HG02981 (cell line): Measurements from ENCODE around the gene PHPT1.
"Not testable (repeated sequence)": the region's sequence is repeated elsewhere in the genome, so short reads cannot be mapped to it uniquely, and the experiment has no call there.

ENCODE experiments used
- ATAC-seq: cut with Tn5 transposase; IDR thresholded peaks from one replicate; pipeline ENCODE4 v1.9.1; 2021; ENCODE audit warnings: mild to moderate bottlenecking, moderate library complexity; ENCODE audit not compliant: unreplicated experiment

The PHPT1 gene

DNA sequence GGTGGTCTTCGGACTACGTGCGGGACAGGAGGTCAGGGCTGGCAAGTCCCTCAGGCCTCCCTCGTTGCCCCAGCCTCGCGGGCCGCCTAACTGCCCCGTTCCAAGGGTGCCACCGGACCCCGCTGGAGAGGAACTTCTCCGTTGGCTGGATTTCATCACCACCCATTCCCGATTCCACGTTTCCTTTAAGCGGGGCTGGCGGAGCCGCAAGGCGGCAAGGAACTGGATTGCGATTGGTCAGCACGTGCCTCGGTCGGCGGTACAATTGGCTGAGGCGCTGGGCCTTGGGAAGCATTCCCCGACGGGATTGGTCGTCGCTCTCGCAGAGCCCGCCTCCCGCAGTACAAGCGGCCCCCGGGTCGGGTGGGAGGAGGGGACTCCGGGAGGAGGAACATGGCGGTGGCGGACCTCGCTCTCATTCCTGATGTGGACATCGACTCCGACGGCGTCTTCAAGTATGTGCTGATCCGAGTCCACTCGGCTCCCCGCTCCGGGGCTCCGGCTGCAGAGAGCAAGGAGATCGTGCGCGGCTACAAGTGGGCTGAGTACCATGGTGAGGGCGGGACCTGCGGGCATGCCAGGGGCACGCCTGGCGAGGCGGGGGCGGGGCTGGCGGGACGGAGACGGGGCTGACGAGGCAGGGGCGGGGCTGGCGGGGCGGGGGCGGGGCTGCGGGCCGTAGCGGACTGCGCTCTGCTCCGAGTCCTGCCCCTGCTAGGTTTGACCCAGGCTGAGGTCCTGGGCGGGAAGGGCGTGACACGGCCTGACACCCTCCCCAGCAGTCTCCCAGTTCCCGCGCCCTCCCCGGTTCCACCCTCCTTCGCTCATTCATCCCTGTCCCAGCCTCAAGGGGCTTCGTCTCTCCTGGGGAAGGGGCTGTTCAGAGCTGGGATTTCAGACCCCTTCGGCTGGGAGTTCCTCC, at the start of gene PHPT1:
PHPT1 (plus strand) TSS at position 372 of the 922 bp plus-strand sequence; CDS start at position 394, 22 bp downstream.
- peak; percentile 73 for ATAC-seq

DNA sequence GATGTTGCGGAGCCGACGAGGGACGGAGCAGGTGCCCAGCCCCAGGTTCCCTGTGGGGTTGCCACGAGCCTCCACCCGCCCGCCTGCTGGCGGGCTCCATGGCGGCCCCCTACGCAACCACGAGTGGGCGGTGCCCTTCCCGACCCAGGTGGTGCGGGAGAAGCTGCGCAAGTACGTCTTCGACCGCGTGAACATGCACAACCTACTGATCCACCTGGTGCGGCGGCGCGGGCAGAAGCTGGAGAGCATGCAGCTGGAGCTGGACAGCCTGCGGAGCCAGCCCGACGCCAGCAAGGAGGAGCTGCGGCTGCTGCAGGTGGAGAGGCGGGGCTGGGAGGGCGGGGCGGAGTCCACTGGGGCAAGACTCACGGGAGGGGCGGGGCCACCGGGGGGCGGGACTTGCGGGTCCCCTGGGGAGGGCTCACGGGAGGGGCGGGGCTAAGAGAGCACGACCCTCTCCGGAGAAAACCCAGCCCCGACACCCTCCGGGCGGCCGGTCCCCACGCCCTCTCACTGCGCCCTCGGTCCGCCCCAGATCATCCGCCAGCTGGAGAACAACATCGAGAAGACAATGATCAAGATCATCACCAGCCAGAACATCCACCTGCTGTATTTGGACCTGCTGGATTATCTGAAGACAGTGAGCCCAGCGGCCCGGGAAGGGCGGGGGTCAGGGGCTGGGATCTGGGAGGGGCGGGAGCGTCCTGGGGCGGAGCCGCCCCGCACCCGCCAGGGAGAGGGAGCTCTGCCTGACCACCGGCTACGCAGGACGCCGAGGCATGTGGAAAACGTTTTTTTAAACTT, 49.2 kb upstream of the PHPT1 start:
- ATAC-seq: no peak

DNA sequence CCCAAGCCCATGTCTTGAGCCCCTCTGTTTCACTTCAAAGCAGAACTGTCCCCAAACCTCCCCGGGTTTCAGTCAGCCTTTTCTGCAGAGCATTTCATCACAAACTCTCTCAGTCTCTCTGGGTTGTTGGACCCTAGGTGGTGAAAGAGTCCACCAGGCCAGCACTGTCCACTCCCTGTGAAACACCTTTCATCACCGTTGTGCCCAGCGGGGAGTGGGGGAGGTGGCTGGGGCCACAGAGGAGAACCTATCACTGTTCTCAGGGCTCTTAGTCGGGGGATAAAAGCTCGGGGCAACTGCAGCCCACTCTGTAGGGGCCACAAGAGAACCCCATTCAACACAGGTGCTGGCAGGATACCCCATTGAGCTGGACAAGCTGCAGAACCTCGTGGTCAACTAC, 46.9 kb upstream of the PHPT1 start:
- no peak for ATAC-seq

DNA sequence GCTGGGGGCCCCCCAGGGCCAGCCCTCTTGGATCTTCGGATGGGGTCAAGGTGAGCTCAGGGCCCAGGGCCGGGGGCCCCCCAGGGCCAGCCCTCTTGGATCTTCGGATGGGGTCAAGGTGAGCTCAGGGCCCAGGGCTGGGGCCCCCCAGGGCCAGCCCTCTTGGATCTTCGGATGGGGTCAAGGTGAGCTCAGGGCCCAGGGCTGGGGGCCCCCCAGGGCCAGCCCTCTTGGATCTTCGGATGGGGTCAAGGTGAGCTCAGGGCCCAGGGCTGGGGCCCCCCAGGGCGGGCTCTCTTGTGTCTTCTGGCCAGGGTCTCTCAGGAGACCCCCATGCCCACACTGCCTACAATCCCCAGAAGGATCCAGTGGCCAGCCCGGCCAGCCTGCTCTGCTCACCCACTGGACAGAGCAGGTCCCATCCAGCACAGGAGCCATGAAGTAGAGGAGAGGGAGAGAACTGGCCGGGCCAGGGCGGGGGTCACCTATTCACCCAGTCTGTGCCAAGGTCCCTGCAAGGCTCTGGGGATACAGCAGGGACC, 46.1 kb upstream of the PHPT1 start:
- ATAC-seq: not testable (repeated sequence)

DNA sequence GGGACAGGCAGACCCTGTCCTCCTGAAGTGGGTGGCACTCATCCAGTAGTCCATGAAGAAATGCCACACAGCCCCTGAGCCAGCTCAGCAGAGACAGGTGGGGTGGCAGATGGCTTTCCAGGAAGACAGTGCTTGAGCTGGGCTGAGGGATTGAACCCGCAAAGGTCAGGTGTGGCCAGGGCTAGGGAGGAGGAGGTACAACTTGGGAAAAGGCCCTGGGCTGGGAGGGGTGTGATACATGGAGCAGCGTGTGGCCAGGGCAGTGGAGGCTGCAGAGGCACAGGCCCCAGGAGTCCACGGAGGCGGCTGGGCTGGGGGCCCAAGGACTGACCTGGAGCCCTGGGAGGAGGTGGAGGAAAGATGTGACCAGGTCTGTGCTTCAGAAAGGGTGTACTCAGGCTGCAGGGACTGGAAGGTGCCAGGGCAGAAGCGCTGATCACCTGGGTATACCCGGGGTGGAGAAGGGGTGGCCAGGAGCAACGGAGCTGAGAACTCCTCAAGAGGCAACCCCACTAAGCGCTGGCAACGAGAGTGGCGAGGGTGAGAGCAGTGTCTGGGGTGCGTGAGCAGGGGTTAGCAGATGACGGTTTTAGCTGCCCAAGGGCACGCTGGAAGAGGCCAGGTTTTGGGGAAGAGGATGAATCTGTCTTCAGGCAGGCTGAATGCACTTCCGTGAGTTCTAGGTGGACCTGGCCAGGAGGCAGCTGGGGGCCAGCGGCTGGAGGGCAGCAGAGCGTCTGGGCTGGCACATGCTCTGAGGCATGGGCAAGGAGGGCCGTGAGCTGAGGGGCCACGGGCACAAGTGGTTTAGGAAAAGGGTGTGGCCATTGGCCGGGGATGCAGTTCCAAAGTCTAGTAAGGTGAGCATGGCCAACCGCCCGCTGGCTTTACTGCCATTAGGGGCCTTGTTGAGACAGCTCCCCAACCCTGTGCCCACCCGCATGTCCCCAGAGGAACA, 45.4 kb upstream of the PHPT1 start:
- ATAC-seq: no peak

DNA sequence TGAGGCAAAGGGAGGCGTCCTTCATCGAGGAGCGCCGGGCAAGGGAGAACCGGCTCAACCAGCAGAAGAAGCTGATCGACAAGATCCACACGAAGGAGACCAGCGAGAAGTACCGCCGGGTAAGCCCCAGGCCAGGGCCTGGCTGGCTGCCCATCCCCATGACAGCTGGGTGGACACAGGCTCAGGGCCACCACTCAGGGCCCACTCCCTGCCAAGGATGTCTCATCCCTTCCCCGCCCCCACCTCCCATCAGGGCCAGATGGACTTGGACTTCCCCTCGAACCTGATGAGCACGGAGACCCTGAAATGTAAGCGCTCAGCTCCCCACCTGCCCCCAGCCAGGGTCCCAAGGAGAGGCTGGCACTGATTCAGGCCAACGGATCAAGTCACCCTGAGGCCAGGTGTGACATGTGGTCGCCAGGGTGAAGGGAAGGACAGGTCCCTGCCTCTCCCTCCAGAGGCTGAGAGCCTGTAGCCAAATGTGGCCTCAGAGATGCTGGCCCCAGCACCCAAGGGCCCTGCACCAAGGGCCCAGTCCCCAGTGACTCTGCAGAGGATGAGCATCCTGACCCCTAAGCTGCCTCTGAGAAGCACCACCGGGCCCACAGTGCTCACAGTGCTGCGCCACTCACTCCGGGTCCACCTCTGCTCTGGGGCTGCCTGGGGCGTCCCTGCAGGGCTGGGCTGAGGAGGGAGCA, 44.6 kb upstream of the PHPT1 start:
- no peak for ATAC-seq

DNA sequence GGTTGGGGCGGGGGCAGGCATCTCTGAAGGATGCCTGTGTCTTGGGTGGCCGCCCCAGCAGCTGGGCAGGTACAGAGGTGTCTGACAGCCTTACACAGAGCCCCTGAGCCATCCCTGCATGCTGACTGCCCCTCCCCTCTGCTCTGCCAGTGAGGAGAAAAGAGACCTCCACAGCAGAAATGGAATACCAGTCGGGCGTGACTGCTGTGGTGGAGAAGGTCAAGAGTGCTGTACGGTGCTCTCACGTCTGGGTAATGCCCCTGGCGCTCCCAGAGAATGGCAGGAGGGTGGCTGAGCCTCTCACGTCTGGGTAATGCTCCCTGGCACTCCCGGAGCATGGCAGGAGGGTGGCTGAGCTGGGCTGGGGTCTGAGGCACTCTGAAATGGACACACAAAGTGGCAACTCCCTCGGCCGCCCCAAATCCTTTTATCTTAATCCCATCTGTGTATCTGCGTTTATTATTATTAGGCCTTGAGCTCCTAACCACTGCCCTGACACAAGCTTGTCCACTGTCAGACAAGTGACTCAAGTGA, 43.9 kb upstream of the PHPT1 start:
- no peak for ATAC-seq

DNA sequence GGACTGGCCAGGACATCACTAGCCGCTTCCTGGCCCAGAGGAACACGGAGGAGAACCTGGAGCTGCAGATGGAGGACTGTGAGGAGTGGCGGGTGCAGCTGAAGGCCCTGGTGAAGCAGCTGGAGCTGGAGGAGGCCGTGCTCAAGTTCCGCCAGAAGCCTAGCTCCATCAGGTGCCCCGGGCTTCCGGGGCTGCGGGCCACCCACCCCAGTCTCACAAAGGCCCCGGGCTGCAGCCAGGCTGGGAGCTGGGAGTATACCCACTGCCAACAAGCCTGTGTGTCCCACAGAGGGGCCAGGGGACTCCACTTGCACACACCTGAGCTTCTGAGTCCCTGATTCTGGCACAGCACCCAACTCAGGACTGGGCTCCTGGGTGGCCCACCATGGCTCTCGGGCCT, 43.1 kb upstream of the PHPT1 start:
- ATAC-seq: no peak

DNA sequence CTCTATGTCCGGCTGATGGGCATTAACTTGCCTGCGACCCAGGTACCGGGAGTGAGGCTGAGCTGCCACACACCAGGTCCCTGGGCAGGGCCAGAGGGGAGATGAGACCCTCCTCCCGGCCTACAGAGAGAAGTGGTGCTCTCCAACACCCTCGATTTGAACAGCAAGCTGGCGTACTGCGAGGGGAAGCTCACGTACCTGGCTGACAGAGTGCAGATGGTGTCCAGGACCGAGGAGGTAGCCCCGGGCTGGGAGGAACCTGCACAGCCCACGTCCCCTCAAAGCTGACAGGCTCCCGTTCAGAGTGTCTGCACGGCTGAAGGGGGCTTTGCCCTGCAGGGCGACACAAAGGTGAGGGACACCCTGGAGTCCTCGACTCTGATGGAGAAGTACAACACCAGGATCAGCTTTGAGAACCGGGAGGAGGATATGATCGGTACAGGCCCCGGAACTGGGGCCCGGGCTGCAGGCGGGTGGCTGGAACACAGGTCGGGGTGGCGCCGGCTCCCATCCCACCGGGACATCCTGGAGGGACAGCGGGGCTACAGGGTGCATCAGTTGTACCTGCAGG, 42.5 kb upstream of the PHPT1 start:
- ATAC-seq: no peak

DNA sequence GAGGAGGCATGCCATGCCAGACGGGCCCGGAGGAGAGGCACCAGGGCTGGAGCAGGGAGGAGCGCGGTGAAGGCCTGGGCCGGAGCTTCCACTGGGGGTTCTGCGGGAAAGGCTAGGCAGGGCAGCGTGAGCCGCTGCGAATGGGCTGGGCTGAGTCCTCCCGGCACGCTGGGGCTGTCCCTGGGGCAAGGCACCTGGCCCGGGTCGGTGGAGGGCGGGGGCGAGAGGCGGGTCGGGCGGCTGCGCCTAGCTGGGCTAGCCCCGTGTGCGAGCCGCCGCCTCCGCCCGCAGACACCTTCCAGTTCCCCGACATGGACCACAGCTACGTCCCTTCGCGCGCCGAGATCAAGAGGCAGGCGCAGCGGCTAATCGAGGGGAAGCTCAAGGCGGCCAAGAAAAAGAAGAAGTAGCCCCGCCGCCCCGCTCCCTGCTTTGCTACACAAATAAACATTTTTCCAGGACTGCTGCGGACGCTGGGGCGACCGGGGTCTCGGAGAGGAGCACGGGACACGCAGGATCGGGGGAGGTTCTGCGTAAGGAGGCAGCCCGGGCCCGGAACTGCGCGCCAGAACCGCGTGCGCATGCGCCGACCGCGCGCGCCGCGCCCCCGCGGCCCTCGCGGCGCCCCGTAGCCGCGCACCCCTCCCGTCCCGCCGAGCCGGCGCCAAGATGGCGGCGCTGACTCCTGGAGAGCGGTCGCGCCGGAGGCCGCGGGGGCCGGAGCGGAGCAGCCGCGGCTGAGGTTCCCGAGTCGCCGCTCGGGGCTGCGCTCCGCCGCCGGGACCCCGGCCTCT, 41.7 kb upstream of the PHPT1 start, which contains the start of gene RABL6:
RABL6 (plus strand) TSS at position 668 of the 794 bp plus-strand sequence. CDS start 249 bp downstream, outside the sequence.
- peak; percentile 62 for ATAC-seq

DNA sequence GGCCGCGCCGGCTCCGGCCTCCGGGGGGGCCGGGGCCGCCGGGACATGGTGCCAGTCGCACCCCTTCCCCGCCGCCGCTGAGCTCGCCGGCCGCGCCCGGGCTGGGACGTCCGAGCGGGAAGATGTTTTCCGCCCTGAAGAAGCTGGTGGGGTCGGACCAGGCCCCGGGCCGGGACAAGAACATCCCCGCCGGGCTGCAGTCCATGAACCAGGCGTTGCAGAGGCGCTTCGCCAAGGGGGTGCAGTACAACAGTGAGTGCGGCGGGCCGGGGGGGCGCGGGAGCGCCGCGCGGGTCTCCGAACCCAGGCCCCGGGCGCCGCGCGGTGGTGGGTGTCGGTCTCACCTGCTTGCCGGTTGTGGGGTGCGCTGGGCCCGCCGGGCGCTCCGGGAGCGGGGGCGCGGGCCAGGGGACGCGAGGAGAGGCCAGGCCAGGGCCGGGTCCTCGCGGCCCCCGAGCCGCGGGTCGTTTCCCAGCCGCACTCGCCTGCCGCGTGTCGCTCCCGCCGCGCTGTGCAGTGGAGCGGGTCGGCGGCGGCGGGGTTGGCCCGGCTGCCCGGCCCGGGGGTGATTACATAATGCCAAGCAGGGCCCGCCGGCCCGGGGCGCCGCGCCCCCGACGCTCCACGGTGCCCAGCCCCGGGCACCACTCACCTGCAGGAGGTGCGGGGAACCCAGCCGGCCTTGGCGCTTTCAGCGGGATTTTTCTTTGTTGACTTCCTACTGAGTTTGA, 41.0 kb upstream of the PHPT1 start:
- ATAC-seq: peak; percentile 30

DNA sequence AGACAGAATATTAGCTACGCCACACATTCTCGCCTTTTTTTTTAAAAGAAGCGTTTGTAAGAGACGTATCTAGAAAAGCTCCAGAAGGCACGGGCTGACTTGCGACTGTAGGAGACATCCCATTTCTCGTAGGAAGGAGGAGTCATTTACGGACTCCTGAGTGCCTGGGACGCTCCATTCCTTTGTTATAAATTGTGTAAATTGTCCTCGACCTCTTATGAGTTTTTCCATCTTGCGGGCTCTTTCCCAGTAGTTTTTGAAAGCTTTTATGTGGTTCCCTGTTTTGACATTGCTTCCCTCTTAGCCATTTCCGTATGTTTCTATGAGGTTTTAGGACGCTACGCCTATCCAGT, 40.4 kb upstream of the PHPT1 start:
- ATAC-seq: no peak

DNA sequence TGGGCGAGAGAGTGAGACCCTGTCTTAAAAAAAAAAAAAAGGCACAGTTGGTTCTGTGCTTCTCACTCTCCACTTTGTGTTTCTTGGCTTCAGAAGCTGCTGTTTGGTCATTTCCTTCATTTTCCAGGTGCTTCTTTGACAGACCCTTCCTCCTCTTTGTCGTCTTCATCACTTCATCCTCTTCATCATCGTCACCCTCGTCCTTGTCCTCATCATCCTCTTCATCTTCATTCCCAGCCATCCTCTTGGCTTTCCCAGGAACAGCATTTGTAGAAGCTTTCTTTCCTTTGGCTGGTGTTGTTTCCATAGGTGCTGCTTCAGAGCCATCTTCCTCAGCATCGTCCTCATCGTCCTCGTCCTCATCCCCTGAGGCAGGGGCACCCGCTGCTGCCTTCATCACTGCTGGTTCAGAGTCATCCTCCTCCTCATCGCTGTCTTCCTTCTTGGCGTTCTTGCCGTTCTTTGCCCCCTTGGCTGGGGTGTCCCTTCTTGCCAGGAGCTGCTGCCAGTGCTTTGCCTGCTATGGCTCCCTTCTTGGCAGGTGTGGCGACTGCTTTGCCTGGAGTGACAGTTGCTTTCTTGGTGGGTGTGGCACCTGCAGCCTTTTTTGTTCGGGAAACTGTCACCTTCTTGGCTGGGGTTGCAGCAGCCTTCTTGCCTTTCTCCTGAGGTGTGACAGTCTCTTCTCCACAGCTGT, 34.3 kb upstream of the PHPT1 start:
- ATAC-seq: no peak

DNA sequence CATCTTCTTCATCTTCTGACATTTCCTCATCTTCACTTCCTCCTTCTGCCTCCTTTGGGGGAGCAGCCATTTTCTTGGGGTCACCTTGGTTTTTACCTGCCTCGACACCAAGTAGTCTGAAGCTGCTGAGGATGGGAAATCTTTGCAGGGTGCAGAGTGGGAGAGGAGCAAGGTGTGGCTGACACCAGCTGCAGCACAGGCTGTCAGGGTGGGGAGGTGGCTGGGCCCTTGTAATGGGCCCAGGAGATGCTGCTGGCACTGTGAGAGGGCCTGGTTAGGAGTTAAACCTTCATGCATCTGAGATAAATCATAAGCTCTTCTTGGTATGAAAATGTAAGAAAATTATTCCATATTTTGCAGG, 33.8 kb upstream of the PHPT1 start:
- no peak for ATAC-seq

DNA sequence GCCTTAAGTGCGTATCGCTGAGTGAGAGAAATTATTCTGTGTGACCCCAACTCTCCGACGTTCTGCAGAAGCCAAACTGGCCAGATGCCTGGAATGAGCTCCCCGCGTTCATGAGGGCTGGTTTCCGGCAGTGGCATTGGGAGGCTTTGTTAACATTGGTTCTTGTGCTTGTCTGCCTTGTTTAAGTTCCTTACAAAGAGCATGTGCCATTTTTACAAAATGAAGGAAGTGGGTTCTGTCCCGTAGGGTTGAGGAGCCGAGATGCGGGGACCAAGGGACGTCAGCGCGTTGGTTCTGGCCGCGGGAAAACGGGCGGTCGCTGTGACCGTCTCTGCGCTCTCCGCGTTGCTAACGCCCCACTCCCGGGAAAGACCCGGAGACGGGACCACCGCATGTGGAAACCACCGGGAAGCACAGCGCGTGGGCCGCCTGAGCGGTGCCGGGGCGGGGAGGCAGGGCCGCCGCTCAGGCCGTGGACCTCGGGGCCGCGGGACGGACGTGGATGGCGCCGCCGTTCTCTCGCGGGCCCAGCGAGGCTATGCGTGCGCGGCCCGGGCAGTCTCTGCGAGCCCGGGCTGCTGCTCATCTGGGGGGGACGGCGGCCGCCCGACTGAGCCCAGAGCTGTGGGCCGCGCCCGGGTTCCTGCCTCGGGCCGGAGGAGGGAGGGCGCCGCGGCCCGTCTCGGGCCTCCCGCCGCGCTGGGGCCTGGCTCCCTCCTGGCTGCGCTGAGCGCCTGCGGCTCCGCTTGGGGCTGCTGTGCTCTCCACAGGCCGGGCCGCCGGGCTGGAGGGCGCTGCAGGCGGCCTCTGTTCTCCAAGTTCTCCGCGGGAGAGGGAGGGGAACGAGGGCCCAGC, 28.0 kb upstream of the PHPT1 start:
- ATAC-seq: no peak

DNA sequence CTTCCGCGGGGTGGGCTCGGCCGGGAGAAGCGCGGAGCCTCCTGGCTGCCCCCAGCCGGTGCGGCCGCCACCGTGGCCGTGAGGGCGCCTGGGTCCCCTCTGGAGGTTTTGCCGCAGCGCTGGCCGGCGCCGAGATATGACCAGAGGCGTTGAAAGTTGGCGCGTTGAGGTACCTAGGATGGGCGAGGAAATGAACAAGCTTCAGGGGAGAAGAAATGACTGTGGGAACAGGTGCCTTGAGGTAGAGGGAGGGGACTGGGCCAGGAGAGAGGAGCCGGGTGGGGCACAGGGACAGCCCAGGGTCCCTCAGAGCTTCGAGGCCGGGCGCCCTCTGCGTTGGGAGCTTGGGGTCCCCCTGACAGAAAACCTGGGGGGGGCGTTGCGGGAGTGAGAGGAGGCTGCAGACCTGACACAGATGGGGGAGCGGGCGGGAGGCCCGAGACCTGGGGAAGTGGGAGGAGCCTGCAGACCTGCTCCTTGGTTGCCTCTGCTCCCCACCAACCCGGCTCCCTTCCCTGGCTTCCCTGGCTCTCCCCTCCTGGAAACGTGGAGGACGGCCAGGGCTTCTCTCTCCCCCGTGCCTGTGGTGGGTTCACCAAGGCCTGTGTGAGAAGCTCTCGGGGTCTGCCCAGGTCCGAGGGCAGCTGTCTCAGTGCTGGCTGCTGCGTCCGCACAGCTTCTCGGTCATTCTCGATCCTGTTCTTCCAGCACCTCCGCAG, 27.2 kb upstream of the PHPT1 start:
- no peak for ATAC-seq
